ENCODE measurements around the gene SUSD3.

DNA sequence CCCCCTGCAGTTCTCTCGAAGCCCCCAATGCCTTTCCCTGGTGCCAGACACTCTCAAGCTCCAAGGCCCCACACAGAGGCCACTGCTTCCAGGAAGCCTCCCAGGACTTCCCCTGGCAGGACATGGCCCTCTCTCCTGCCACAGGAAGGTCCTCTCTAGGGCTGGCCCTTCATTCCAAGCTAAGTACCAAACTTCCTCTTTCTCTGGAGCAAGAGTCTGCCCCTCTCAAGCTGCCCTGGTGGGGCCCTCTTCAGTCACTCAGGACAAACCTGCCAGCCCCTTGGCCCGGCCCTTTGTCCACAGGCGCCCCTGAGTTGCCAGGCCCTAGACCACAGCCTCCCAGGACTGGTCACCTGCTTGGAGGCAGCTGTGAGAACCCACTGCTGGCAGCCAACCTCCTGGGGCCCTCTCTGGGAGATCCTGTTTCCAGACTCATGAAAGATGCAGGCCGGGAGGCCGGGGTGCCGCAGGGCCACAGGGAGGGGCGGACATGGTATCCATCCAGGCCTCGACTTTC, 69.0 kb downstream of the SUSD3 start:
- TF ChIP-seq EZH2 (IDR thresholded peaks at IDR 0.05; ENCODE audit: borderline replicate concordance, low read depth, low read length, severe bottlenecking): no peak
- TF ChIP-seq MAX (IDR thresholded peaks at IDR 0.05; ENCODE audit: insufficient read depth, insufficient read length): no peak
- TF ChIP-seq CTCF (IDR thresholded peaks at IDR 0.05; ENCODE audit: extremely low read depth in 1 of 2, insufficient read depth in 1 of 2, low read depth in 1 of 2, low read length in 2 of 2): no peak
- no peak for TF ChIP-seq POLR2A (IDR thresholded peaks at IDR 0.05; ENCODE audit: low read depth, low read length)

Measured in endothelial cell of umbilical vein (primary cell).